Type B pancreatic cell (in vitro differentiated cells): ENCODE data around the gene SUCLG2. TPM values are rescaled to one million over a fixed set of nuclear protein-coding genes. Genes with fewer than 3 reads are reported as not detected.

Experiments
- DNase-seq: peaks from one replicate; pipeline ENCODE4 v3.0.0; 2021; ENCODE audit warnings: mixed read lengths; ENCODE audit not compliant: unreplicated experiment; ENCODE audit errors: extremely low spot score
- H3K27ac Mint-ChIP-seq: 2 replicates; pipeline ENCODE4 v1.8.0; 2021; ENCODE audit warnings: mild to moderate bottlenecking, mixed read lengths
- H3K27me3 Mint-ChIP-seq: 2 replicates; pipeline ENCODE4 v1.8.0; 2021; ENCODE audit warnings: mixed read lengths
- H3K36me3 Mint-ChIP-seq: 2 replicates; pipeline ENCODE4 v1.8.0; 2021; ENCODE audit warnings: mixed read lengths
- H3K4me1 Mint-ChIP-seq: one replicate; pipeline ENCODE4 v1.8.0; 2021; ENCODE audit warnings: mixed read lengths; ENCODE audit not compliant: unreplicated experiment
- H3K4me3 Mint-ChIP-seq: 2 replicates; pipeline ENCODE4 v1.8.0; 2021; ENCODE audit warnings: mild to moderate bottlenecking, mixed read lengths
- H3K9me3 Mint-ChIP-seq: 2 replicates; pipeline ENCODE4 v1.8.0; 2021; ENCODE audit warnings: mixed read lengths
- total RNA-seq: library from RNA; stranded (reverse); gene quantifications from 2 replicates; pipeline ENCODE4 v1.2.1, GENCODE V29; 2021; ENCODE audit warnings: low replicate concordance
- TF ChIP-seq, protein P1 (sequence below): fragments of 200-600 bp; sonication (generic); conservative IDR thresholded peaks from 2 replicates; pipeline ENCODE4 v1.5.0; 2021; ENCODE audit warnings: antibody characterized with exemption, mild to moderate bottlenecking

SUCLG2 gene
- total RNA-seq, 1 donor from 2014 or later = 42.8 TPM

DNA sequence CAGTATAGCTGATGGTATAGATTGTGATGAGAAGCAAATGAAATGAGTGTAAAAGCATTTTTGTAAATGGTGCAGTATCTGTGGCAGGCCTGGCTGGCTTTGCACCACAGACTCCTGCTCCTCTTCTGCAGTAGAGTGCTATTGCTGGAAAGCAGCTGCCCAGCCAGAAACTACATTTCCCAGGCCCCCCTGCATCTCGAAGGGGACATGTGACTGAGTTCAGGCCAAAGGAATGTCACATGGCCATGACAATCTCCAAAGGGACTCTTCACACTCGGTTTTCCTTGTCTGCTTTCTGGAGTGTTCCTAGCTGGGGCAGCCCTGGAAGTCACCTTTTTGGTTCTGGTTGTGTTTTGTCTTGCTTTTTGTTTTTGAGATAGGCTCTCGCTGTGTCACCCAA, 277.1 kb downstream of the SUCLG2 start:
- TF ChIP-seq, protein P1, sequence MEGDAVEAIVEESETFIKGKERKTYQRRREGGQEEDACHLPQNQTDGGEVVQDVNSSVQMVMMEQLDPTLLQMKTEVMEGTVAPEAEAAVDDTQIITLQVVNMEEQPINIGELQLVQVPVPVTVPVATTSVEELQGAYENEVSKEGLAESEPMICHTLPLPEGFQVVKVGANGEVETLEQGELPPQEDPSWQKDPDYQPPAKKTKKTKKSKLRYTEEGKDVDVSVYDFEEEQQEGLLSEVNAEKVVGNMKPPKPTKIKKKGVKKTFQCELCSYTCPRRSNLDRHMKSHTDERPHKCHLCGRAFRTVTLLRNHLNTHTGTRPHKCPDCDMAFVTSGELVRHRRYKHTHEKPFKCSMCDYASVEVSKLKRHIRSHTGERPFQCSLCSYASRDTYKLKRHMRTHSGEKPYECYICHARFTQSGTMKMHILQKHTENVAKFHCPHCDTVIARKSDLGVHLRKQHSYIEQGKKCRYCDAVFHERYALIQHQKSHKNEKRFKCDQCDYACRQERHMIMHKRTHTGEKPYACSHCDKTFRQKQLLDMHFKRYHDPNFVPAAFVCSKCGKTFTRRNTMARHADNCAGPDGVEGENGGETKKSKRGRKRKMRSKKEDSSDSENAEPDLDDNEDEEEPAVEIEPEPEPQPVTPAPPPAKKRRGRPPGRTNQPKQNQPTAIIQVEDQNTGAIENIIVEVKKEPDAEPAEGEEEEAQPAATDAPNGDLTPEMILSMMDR = no peak
- Mint-ChIP-seq H3K27ac (no peak overlapping the region), H3K36me3 (peaks cover 4% of the 10 kb centered on the region), H3K27me3 (no peaks in the 10 kb centered on the region), H3K4me1 (no peaks in the 10 kb centered on the region), H3K4me3 (no peak overlapping the region), H3K9me3 (no peaks in the 10 kb centered on the region)
- DNase-seq = no peak

DNA sequence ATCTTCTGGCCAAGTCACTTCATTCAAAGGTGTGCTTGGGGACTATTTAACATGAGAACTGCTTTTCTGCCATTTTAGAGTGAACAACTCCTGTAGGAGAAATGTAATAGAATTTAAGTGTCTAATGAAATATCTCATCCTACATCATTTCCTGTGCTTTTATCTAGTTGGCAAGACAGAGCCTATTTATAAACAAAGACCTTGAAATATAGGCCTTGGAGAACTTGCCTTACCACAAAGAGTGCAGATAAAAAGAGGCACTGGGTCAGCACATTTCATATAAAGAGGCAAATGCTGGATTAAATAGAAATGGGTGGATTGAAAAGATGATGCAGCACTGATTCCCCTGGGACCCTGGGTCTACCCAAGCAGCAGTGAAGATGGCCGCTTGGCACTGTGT, 278.0 kb downstream of the SUCLG2 start:
- Mint-ChIP-seq H3K4me1 (no peaks in the 10 kb centered on the region), H3K4me3 (no peak overlapping the region)

DNA sequence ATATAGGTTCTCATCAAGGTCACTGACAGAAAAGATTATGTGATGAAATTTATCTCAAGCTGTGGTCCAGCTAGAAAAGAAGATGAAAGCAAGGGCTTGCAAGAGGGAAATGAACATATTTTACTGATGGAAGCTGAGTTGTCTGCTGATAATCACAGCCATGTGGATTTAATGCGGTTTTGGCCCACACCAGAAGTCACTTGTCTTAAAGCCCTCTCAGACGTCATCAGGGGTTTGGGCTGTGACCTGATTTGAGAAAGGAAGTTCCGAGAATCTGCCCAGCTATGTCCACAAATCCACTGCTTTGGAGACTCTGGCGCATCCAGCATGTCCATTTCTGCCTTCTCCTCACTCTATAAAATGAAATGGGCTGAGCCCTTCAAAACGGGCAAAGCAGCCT, 278.4 kb downstream of the SUCLG2 start:
- Mint-ChIP-seq H3K4me3 (no peak overlapping the region), H3K27ac (no peak overlapping the region), H3K4me1 (no peaks in the 10 kb centered on the region), H3K27me3 (no peaks in the 10 kb centered on the region), H3K36me3 (peaks cover 4% of the 10 kb centered on the region), H3K9me3 (no peaks in the 10 kb centered on the region)
- no peak for DNase-seq
- TF ChIP-seq, protein P1 = no peak

More for the DNA sequence above, 278.0 kb downstream of the SUCLG2 start:
- Mint-ChIP-seq H3K27ac (no peak overlapping the region), H3K36me3 (peaks cover 4% of the 10 kb centered on the region), H3K27me3 (no peaks in the 10 kb centered on the region), H3K9me3 (no peaks in the 10 kb centered on the region)
- TF ChIP-seq, protein P1 = no peak
- no peak for DNase-seq

DNA sequence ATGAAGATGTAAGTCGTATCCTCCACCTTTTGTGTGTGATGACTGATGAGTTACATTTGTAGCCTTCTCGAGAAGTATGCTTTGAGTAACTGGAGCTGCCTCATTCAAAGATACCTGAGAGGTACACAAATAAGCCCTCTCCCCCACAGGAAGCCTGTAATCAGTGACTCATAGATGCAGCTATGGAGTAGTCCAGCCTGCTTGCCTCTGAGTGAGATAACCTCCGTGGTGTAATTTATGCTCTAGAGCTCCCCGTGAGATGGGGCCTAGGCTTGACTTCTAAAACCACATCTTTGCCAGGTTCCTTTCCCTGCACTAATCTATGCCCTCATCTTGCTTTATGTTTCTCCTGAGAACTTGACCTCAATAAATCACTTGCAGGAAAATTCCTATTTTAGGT, 291.7 kb downstream of the SUCLG2 start:
- Mint-ChIP-seq H3K27me3 (no peaks in the 10 kb centered on the region), H3K27ac (no peak overlapping the region), H3K4me3 (no peak overlapping the region), H3K4me1 (peaks cover 18% of the 10 kb centered on the region), H3K36me3 (no peaks in the 10 kb centered on the region), H3K9me3 (no peaks in the 10 kb centered on the region)
- TF ChIP-seq, protein P1 = no peak
- DNase-seq = no peak

DNA sequence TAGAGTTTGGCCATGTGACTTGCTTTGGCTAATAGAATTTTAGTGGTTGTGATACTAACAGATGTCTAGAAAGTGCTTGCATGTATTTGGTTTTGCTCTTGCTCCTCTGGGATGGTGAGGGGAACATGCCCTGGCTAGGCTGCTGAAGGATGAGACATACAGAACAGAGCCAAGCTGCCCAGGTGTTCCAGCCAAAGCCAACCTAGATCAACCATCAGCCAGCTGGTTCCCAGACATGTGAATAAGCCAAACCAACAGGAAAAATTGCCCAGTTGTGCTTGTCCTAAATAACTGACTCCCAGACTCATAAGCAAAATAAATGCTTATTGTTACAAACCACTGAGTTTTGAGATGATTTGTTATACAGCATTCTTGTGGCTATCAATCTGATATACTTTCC, 292.6 kb downstream of the SUCLG2 start:
- TF ChIP-seq, protein P1 = no peak
- H3K27ac Mint-ChIP-seq = no peak overlapping the region

DNA sequence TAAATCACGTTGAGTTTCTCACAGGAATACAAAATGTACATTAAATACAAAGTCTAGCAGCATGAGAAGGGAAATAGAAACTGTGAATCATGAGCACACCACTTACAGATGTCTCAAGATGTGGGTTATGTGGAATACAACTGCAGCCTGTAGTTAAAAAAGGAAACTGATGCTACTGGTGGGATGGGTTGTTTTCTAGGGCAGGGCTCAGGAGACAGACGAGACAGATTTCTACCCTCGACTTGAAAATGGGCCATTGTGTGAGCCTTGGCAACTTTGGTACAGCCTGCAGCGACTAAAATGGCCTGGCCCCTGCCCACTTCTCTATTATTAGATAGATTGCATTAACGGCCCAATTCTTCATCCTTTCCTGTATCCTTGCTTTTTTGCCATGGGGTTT, 293.1 kb downstream of the SUCLG2 start:
- no peaks in the 10 kb centered on the region for H3K27me3 Mint-ChIP-seq
- H3K4me1 Mint-ChIP-seq = peaks cover 18% of the 10 kb centered on the region
- no peaks in the 10 kb centered on the region for H3K36me3 Mint-ChIP-seq
- TF ChIP-seq, protein P1 = no peak
- DNase-seq = no peak
- H3K4me3 Mint-ChIP-seq = no peak overlapping the region
- no peak overlapping the region for H3K27ac Mint-ChIP-seq
- H3K9me3 Mint-ChIP-seq = no peaks in the 10 kb centered on the region

More for the DNA sequence above, 292.6 kb downstream of the SUCLG2 start:
- Mint-ChIP-seq H3K4me1 (peaks cover 18% of the 10 kb centered on the region), H3K27me3 (no peaks in the 10 kb centered on the region), H3K9me3 (no peaks in the 10 kb centered on the region), H3K4me3 (no peak overlapping the region), H3K36me3 (no peaks in the 10 kb centered on the region)
- no peak for DNase-seq
